Subcutaneous adipose tissue (tissue), 4 donors: ENCODE results near the gene CHN2. TPM values are rescaled to one million over a fixed set of nuclear protein-coding genes. Genes with fewer than 3 reads are reported as not detected.

Source experiments
- total RNA-seq, 4 donors: library from RNA; depleted of rRNA; stranded (reverse); fragments of >200 nt; gene quantifications; one replicate each; pipeline ENCODE4 v1.1.0, GENCODE V29; 2016
- TF ChIP-seq, protein P1 (sequence below): fragments of 450-650 bp; IDR thresholded peaks from one replicate; pipeline ENCODE4 v1.5.1; 2016; ENCODE audit warnings: low read depth, mild to moderate bottlenecking, control low read depth, antibody characterized with exemption, moderate library complexity

Gene CHN2
- total RNA-seq, 4 donors from 2014 or later, result 10.0 to 19.4 (median 13.8) TPM

GRCh38 chr7:29420011-29420410 is 225.4 kb downstream of the CHN2 start:
- TF ChIP-seq, protein P1, sequence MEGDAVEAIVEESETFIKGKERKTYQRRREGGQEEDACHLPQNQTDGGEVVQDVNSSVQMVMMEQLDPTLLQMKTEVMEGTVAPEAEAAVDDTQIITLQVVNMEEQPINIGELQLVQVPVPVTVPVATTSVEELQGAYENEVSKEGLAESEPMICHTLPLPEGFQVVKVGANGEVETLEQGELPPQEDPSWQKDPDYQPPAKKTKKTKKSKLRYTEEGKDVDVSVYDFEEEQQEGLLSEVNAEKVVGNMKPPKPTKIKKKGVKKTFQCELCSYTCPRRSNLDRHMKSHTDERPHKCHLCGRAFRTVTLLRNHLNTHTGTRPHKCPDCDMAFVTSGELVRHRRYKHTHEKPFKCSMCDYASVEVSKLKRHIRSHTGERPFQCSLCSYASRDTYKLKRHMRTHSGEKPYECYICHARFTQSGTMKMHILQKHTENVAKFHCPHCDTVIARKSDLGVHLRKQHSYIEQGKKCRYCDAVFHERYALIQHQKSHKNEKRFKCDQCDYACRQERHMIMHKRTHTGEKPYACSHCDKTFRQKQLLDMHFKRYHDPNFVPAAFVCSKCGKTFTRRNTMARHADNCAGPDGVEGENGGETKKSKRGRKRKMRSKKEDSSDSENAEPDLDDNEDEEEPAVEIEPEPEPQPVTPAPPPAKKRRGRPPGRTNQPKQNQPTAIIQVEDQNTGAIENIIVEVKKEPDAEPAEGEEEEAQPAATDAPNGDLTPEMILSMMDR, result no peak

- TF ChIP-seq, protein P1, result no peak
Observed at GRCh38 chr7:29421010-29421956, 226.7 kb downstream of the CHN2 start.

DNA sequence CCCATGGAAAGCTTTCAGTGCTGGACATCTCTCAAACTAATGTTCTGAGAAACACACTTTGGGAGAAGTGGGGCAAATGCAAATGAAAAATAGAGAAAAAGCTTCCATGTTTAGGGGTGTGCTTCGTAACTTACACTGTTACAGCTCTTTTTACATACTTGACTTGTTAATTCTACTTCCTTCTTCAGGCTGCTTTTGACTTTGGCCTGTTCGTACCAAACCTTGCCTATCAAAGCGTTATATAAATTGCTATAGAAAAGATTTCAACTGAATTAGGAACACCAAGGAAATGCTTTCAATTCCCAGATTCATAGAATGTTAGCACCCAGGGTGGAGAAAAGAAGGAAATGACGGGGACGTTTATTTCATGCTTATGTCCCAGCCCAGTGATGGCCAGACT is 228.3 kb downstream of the CHN2 start:
- TF ChIP-seq, protein P1, result no peak

- TF ChIP-seq, protein P1, result no peak
Observed at GRCh38 chr7:29424295-29424983, 229.9 kb downstream of the CHN2 start.

GRCh38 chr7:29424984-29425309 is 230.4 kb downstream of the CHN2 start:
- TF ChIP-seq, protein P1, result no peak

DNA sequence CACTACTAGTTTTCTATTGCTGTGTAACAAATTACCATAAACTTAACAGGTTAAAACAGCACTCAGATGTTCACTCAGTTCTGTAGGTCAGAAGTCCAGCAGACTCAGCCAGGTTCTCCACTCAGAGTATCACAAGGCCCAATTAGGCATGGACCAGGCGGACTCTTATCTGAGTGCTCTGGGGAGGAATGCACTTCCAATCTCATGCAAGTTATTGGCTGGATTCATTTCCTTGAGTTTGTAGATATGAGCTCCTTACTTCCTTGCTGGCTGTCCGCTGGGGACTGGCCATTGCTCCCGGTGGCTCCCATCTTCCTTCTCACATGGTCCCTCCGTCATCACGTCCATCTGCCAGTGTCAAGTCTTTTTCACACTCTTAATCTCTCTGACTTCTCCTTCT is 232.0 kb downstream of the CHN2 start:
- TF ChIP-seq, protein P1, result no peak

DNA sequence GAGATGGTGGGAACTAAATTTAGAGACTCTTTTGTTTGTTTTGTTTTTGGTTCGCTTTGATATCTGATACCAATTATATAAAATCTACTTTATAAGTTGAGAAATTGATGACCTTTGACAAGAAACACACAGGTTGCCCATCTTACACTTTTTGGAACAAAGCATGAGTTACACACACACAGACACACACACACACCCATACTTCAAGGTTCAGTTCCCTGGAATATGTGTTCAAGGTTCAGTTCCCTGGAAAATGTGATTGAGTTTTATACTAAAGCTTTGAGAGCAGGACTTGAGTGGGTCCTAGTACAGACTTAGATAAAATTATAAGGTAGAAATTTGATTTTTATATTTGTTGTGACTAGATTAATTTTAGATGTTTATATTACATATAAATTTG is 234.8 kb downstream of the CHN2 start:
- TF ChIP-seq, protein P1, result no peak
